ENCODE measurements around the gene ST7L. TPM values are rescaled to one million over a fixed set of nuclear protein-coding genes. Genes with fewer than 3 reads are reported as not detected.

ST7L gene
- total RNA-seq, 1 donor from 2014 or later, result 21.2 TPM

GRCh38 chr1:112579801-112580510 lies 39.0 kb downstream of the ST7L start:
- TF ChIP-seq CTCF (IDR thresholded peaks at IDR 0.05; ENCODE audit: unreplicated experiment), result no peak
- Mint-ChIP-seq H3K36me3 (ENCODE audit: insufficient read depth) (peaks cover 18% of the 10 kb centered on the region), H3K27ac (no peak overlapping the region), H3K4me3 (ENCODE audit: low read depth) (no peak overlapping the region), H3K9me3 (ENCODE audit: low read depth) (no peaks in the 10 kb centered on the region), H3K27me3 (no peaks in the 10 kb centered on the region), H3K4me1 (ENCODE audit: low read depth) (no peaks in the 10 kb centered on the region)
- DNase-seq (ENCODE audit: low spot score, unreplicated experiment), result no peak

GRCh38 chr1:112576240-112576639 lies 42.7 kb downstream of the ST7L start:
- H3K4me3 Mint-ChIP-seq (ENCODE audit: low read depth), result no peak overlapping the region
- H3K27ac Mint-ChIP-seq, result no peak overlapping the region
- DNase-seq (ENCODE audit: low spot score, unreplicated experiment), result no peak
- no peaks in the 10 kb centered on the region for H3K4me1 Mint-ChIP-seq (ENCODE audit: low read depth)
- no peak for TF ChIP-seq CTCF (IDR thresholded peaks at IDR 0.05; ENCODE audit: unreplicated experiment)
- no peaks in the 10 kb centered on the region for H3K9me3 Mint-ChIP-seq (ENCODE audit: low read depth)
- H3K27me3 Mint-ChIP-seq, result no peaks in the 10 kb centered on the region
- H3K36me3 Mint-ChIP-seq (ENCODE audit: insufficient read depth), result peaks cover 20% of the 10 kb centered on the region

- no peak overlapping the region for H3K4me3 Mint-ChIP-seq (ENCODE audit: low read depth)
- H3K36me3 Mint-ChIP-seq (ENCODE audit: insufficient read depth), result peaks cover 19% of the 10 kb centered on the region
- H3K27me3 Mint-ChIP-seq, result no peaks in the 10 kb centered on the region
- H3K9me3 Mint-ChIP-seq (ENCODE audit: low read depth), result no peaks in the 10 kb centered on the region
- no peaks in the 10 kb centered on the region for H3K4me1 Mint-ChIP-seq (ENCODE audit: low read depth)
- DNase-seq (ENCODE audit: low spot score, unreplicated experiment), result no peak
- no peak for TF ChIP-seq CTCF (IDR thresholded peaks at IDR 0.05; ENCODE audit: unreplicated experiment)
- no peak overlapping the region for H3K27ac Mint-ChIP-seq
Observed at GRCh38 chr1:112575154-112575804, 43.7 kb downstream of the ST7L start.

- peaks cover 11% of the 10 kb centered on the region for H3K36me3 Mint-ChIP-seq (ENCODE audit: insufficient read depth)
- TF ChIP-seq CTCF (IDR thresholded peaks at IDR 0.05; ENCODE audit: unreplicated experiment), result no peak
- DNase-seq (ENCODE audit: low spot score, unreplicated experiment), result no peak
- no peak overlapping the region for H3K4me3 Mint-ChIP-seq (ENCODE audit: low read depth)
- peaks cover 6% of the 10 kb centered on the region for H3K4me1 Mint-ChIP-seq (ENCODE audit: low read depth)
- no peaks in the 10 kb centered on the region for H3K27me3 Mint-ChIP-seq
- no peaks in the 10 kb centered on the region for H3K9me3 Mint-ChIP-seq (ENCODE audit: low read depth)
- no peak overlapping the region for H3K27ac Mint-ChIP-seq
Observed at GRCh38 chr1:112565800-112566199, 53.1 kb downstream of the ST7L start.

GRCh38 chr1:112564081-112564480 lies 54.9 kb downstream of the ST7L start:
- Mint-ChIP-seq H3K27me3 (no peaks in the 10 kb centered on the region), H3K4me3 (ENCODE audit: low read depth) (no peak overlapping the region), H3K36me3 (ENCODE audit: insufficient read depth) (peaks cover 11% of the 10 kb centered on the region), H3K9me3 (ENCODE audit: low read depth) (no peaks in the 10 kb centered on the region), H3K27ac (peak overlapping the region; percentile 25), H3K4me1 (ENCODE audit: low read depth) (peaks cover 6% of the 10 kb centered on the region)
- no peak for TF ChIP-seq CTCF (IDR thresholded peaks at IDR 0.05; ENCODE audit: unreplicated experiment)
- DNase-seq (ENCODE audit: low spot score, unreplicated experiment), result no peak

All from progenitor cell of endocrine pancreas (in vitro differentiated cells).